A673 (cell line): ENCODE results near the gene NKD2. TPM values are rescaled to one million over a fixed set of nuclear protein-coding genes. Genes with fewer than 3 reads are reported as not detected.

Experiments used
- BruUV-seq: library from RNA; stranded (reverse); fragments of 400-500 nt; replicated peaks from 2 replicates; lab custom pipeline; 2021; lab: Mats Ljungman, UMichigan
- CTCF ChIA-PET: fragments of 300-600 bp; sonication (Branson Sonifier 250); formaldehyde crosslinking; loops from one replicate; lab custom pipeline; 2022; ENCODE audit warnings: antibody characterized with exemption; lab: Charles Lee
- POLR2A ChIA-PET: fragments of 300-600 bp; sonication (Branson Sonifier 250); formaldehyde crosslinking; loops from one replicate; lab custom pipeline; 2022; ENCODE audit warnings: antibody characterized with exemption; ENCODE audit not compliant: low non-redundant PET; lab: Charles Lee
- DNase-seq: peaks from one replicate; pipeline ENCODE4 v3.0.0-alpha.2; 2015; ENCODE audit warnings: low spot score
- H3K27ac ChIP-seq: fragments of 200-600 bp; sonication (generic); 2 replicates; pipeline ENCODE4 v1.5.1; 2016; ENCODE audit warnings: mixed run types, low read depth, mild to moderate bottlenecking, mixed read lengths, antibody characterized with exemption, low read length; ENCODE audit not compliant: poor library complexity, severe bottlenecking
- H3K27me3 ChIP-seq: fragments of 200-600 bp; sonication (generic); replicated peaks from 2 replicates; pipeline ENCODE4 v1.6.1; 2017; ENCODE audit warnings: mixed run types, low read depth, mild to moderate bottlenecking, mixed read lengths, antibody characterized with exemption, low read length; ENCODE audit not compliant: insufficient read depth, poor library complexity
- H3K36me3 ChIP-seq: fragments of 200-600 bp; sonication (generic); 2 replicates; pipeline ENCODE4 v1.6.1; 2016; ENCODE audit warnings: mixed run types, mild to moderate bottlenecking, mixed read lengths, antibody characterized with exemption, low read length; ENCODE audit not compliant: insufficient read depth, poor library complexity, severe bottlenecking
- H3K4me1 ChIP-seq: fragments of 200-600 bp; sonication (generic); 2 replicates; pipeline ENCODE4 v1.6.1; 2017; ENCODE audit warnings: mixed run types, mild to moderate bottlenecking, mixed read lengths, antibody characterized with exemption, low read length; ENCODE audit not compliant: insufficient read depth, poor library complexity, severe bottlenecking
- H3K4me3 ChIP-seq: fragments of 200-600 bp; sonication (generic); 2 replicates; pipeline ENCODE4 v1.5.1; 2016; ENCODE audit warnings: low read depth, mixed run types, mild to moderate bottlenecking, mixed read lengths, low read length; ENCODE audit not compliant: poor library complexity, severe bottlenecking
- H3K9me3 ChIP-seq: fragments of 200-600 bp; sonication (generic); 2 replicates; pipeline ENCODE4 v1.6.1; 2016; ENCODE audit warnings: mixed run types, low read depth, mild to moderate bottlenecking, mixed read lengths, antibody characterized with exemption, low read length; ENCODE audit not compliant: poor library complexity, severe bottlenecking
- CTCF ChIP-seq: fragments of 300-800, 200-600 bp; sonication (generic); conservative IDR thresholded peaks from 2 replicates; pipeline ENCODE4 v1.5.1; 2017; ENCODE audit warnings: low read depth, mild to moderate bottlenecking, antibody characterized with exemption, low read length, moderate library complexity, mixed read lengths
- EZH2 ChIP-seq: fragments of 200-600 bp; sonication (generic); IDR thresholded peaks from 2 replicates; pipeline ENCODE4 v1.6.1; 2017; ENCODE audit warnings: borderline replicate concordance, low read depth, mild to moderate bottlenecking, mixed read lengths, antibody characterized with exemption, low read length; ENCODE audit not compliant: poor library complexity, severe bottlenecking
- intact Hi-C: fragments of 100-400 bp; cut with micrococcal nuclease; formaldehyde crosslinking; loops from one replicate; pipeline ENCODE4 v1.10.0; 2022; ENCODE audit not compliant: unreplicated experiment
- total RNA-seq: library from RNA; stranded (reverse); gene quantifications from 2 replicates; pipeline ENCODE4 v1.2.3, GENCODE V29; 2021

NKD2 gene
- total RNA-seq, 1 experiment from 2014 or later, result 23.5 TPM

DNA sequence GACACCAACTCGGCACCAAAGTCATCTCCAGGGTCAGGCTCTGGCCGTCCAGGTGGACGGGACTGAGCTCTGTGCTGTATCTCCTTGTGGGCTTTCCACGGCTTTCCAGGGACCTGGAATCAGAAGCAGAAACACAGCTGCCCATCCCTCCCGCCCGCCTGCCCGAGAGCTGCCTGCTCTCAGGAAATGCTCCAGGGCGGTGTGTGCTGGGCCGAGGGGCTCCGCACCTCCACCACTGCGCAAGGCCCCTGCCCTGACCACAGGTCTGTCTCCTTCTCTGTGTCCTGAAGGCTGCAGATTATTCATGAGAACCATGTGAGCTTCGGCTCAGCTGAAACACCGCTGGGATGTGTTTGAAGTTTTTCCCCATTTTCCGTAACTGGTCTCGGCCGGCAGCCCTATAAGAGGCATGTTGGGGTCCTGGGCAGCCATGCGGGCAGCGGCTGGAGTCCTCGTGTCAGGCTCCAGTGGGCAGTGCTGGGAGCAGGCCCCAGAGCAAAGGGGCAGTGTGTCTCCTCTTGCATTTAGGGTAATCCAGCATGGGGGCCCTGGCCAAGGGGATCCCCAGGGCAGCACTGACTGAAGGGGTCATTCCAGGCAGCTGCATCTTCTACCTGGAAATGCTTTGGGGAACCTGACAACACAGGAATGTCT, 22.8 kb downstream of the NKD2 start:
- no TSS peak for BruUV-seq

GRCh38 chr5:1032011-1032410, 23.4 kb downstream of the NKD2 start:
- no peaks in the 10 kb centered on the region for H3K9me3 ChIP-seq
- intact Hi-C loops, result no loop called here
- no peak for DNase-seq
- BruUV-seq, result no TSS peak
- H3K36me3 ChIP-seq, result peaks cover 3% of the 10 kb centered on the region
- TF ChIP-seq CTCF (no peak), EZH2 (no peak)
- POLR2A ChIA-PET, result no interaction called here
- no peak overlapping the region for H3K27ac ChIP-seq
- CTCF ChIA-PET, result no interaction called here
- H3K27me3 ChIP-seq, result no peaks in the 10 kb centered on the region
- no peak overlapping the region for H3K4me3 ChIP-seq
- peaks cover 2% of the 10 kb centered on the region for H3K4me1 ChIP-seq

More for the DNA sequence above, 22.8 kb downstream of the NKD2 start:
- Histone ChIP-seq H3K4me3 (no peak overlapping the region), H3K27ac (no peak overlapping the region), H3K27me3 (no peaks in the 10 kb centered on the region), H3K4me1 (peaks cover 2% of the 10 kb centered on the region), H3K9me3 (no peaks in the 10 kb centered on the region), H3K36me3 (peaks cover 3% of the 10 kb centered on the region)
- ChIA-PET CTCF (no interaction called here), POLR2A (no interaction called here)
- no peak for TF ChIP-seq CTCF
- TF ChIP-seq EZH2, result no peak
- intact Hi-C loops, result no loop called here
- no peak for DNase-seq

GRCh38 chr5:1032551-1033027, 24.0 kb downstream of the NKD2 start:
- Histone ChIP-seq H3K27ac (no peak overlapping the region), H3K27me3 (no peaks in the 10 kb centered on the region), H3K4me3 (no peak overlapping the region), H3K9me3 (no peaks in the 10 kb centered on the region), H3K36me3 (peaks cover 5% of the 10 kb centered on the region), H3K4me1 (peaks cover 8% of the 10 kb centered on the region)
- BruUV-seq, result no TSS peak
- no peak for DNase-seq
- no peak for TF ChIP-seq EZH2
- TF ChIP-seq CTCF, result no peak
- ChIA-PET CTCF (no interaction called here), POLR2A (no interaction called here)
- intact Hi-C loops, result no loop called here
